HCT116 (cell line): ENCODE results near the gene CHN1. TPM values are rescaled to one million over a fixed set of nuclear protein-coding genes. Genes with fewer than 3 reads are reported as not detected.

Experiments
- ATAC-seq: fragments of 200-7000 bp; cut with Tn5 transposase; 2 replicates; pipeline ENCODE4 v1.9.1; 2020; ENCODE audit warnings: mild to moderate bottlenecking, moderate library complexity
- BruUV-seq: library from RNA; stranded (reverse); fragments of 400-500 nt; replicated peaks from 2 replicates; lab custom pipeline; 2021; lab: Mats Ljungman, UMichigan
- CTCF ChIA-PET: fragments of 300-600 bp; sonication (Branson Sonifier 250); formaldehyde crosslinking; loops from one replicate; lab custom pipeline; 2021; ENCODE audit warnings: antibody characterized with exemption; lab: Charles Lee
- POLR2A ChIA-PET: fragments of 300-600, 350-600 bp; sonication (Branson Sonifier 250); formaldehyde crosslinking; loops from one replicate; lab custom pipeline; 2021; ENCODE audit warnings: antibody characterized with exemption; lab: Charles Lee
- RAD21 ChIA-PET, 2 experiments: fragments of 300-600 bp; sonication (Branson Sonifier 250); formaldehyde crosslinking; loops; one replicate each; lab custom pipeline; 2023; ENCODE audit warnings: low total read pairs in 2 of 2; ENCODE audit not compliant: uncharacterized antibody in 2 of 2, unreplicated experiment in 2 of 2, low non-redundant PET in 1 of 2; lab: Charles Lee
- DNase-seq: peaks from one replicate; pipeline ENCODE4 v3.0.0-alpha.2; 2010; ENCODE audit warnings: low read depth, low spot score
- H2AFZ ChIP-seq: fragments of 200-600 bp; shearing (Covaris generic), sonication (generic); 2 replicates; pipeline ENCODE4 v1.6.1; 2017; ENCODE audit warnings: low read depth, mixed run types, mixed read lengths, antibody characterized with exemption, low read length; ENCODE audit not compliant: poor library complexity, severe bottlenecking
- H3K27ac ChIP-seq: 2 replicates; pipeline ENCODE4 v1.5.1; 2012; ENCODE audit warnings: low read depth, low read length
- H3K27me3 ChIP-seq: fragments of 200-600 bp; sonication (generic); 2 replicates; pipeline ENCODE4 v1.6.1; 2016; ENCODE audit warnings: mixed run types, low read length, mixed read lengths; ENCODE audit not compliant: insufficient read depth
- H3K36me3 ChIP-seq, 2 experiments: fragments of 200-500 bp in 1 of 2; fragments of 200-600 bp in 1 of 2; sonication (Bioruptor generic) in 1 of 2; sonication (generic) in 1 of 2; 2 replicates each; pipeline versions ENCODE4 v1.5.1 to v1.6.1; 2014 to 2016; ENCODE audit warnings: low read length in 2 of 2, inconsistent platforms in 1 of 2, mixed read lengths in 1 of 2, mixed run types in 1 of 2; ENCODE audit not compliant: insufficient read depth in 2 of 2, control insufficient read depth in 1 of 2
- H3K4me1 ChIP-seq, 2 experiments: fragments of 200-600 bp in 1 of 2; sonication (generic) in 1 of 2; 2 replicates each; pipeline versions ENCODE4 v1.5.1 to v1.6.1; 2012 to 2017; ENCODE audit warnings: low read length in 2 of 2, inconsistent platforms in 1 of 2, mild to moderate bottlenecking in 1 of 2, mixed read lengths in 1 of 2, mixed run types in 1 of 2, moderate library complexity in 1 of 2; ENCODE audit not compliant: insufficient read depth in 2 of 2, control insufficient read depth in 1 of 2
- H3K4me2 ChIP-seq: fragments of 200-600 bp; sonication (generic); 2 replicates; pipeline ENCODE4 v1.6.1; 2017; ENCODE audit warnings: mixed run types, low read length, mixed read lengths
- H3K4me3 ChIP-seq, 2 experiments: fragments of 200-600 bp in 1 of 2; sonication (generic) in 1 of 2; replicated peaks in 1 of 2; 2 replicates each; pipeline ENCODE4 v1.5.1; 2011 to 2016; ENCODE audit warnings: low read length in 2 of 2, control low read depth in 1 of 2, low read depth in 1 of 2, mild to moderate bottlenecking in 1 of 2, mixed read lengths in 1 of 2, mixed run types in 1 of 2
- H3K79me2 ChIP-seq: fragments of 200-600 bp; sonication (generic); 2 replicates; pipeline ENCODE4 v1.6.1; 2017; ENCODE audit warnings: mild to moderate bottlenecking, mixed run types, low read length, moderate library complexity, mixed read lengths; ENCODE audit not compliant: insufficient read depth
- H3K9ac ChIP-seq: fragments of 200-600 bp; sonication (generic); 2 replicates; pipeline ENCODE4 v1.6.1; 2016; ENCODE audit warnings: low read length, mixed read lengths
- H3K9me2 ChIP-seq: fragments of 200-600 bp; sonication (generic), shearing (Covaris generic); 2 replicates; pipeline ENCODE4 v1.6.1; 2017; ENCODE audit warnings: mixed run types, mild to moderate bottlenecking, moderate library complexity; ENCODE audit not compliant: insufficient read depth
- H3K9me3 ChIP-seq, 2 experiments: fragments of 200-500 bp in 1 of 2; fragments of 200-600 bp in 1 of 2; sonication (Bioruptor generic) in 1 of 2; sonication (generic) in 1 of 2; 2 replicates each; pipeline ENCODE4 v1.6.1; 2014 to 2017; ENCODE audit warnings: low read length in 2 of 2, mixed read lengths in 2 of 2, inconsistent platforms in 1 of 2, low read depth in 1 of 2, mild to moderate bottlenecking in 1 of 2, mixed run types in 1 of 2, moderate library complexity in 1 of 2; ENCODE audit not compliant: control insufficient read depth in 1 of 2, insufficient read depth in 1 of 2
- H4K20me1 ChIP-seq: fragments of 200-600 bp; sonication (generic), shearing (Covaris generic); 2 replicates; pipeline ENCODE4 v1.6.1; 2017; ENCODE audit warnings: mixed run types, mild to moderate bottlenecking, moderate library complexity; ENCODE audit not compliant: insufficient read depth
- CEBPB ChIP-seq: IDR thresholded peaks from 2 replicates; pipeline ENCODE4 v1.6.1; 2012; ENCODE audit warnings: low read depth
- CTCF ChIP-seq, 3 experiments: fragments of 200-600 bp in 1 of 3; sonication (generic) in 1 of 3; IDR thresholded peaks in 2 of 3; conservative IDR thresholded peaks in 1 of 3; 2 replicates each; pipeline ENCODE4 v1.5.1; 2012 to 2017; ENCODE audit warnings: low read depth in 2 of 3, low read length in 2 of 3, antibody characterized with exemption in 1 of 3, borderline replicate concordance in 1 of 3, control low read depth in 1 of 3, mild to moderate bottlenecking in 1 of 3, mixed read lengths in 1 of 3, mixed run types in 1 of 3, moderate library complexity in 1 of 3; ENCODE audit not compliant: insufficient read depth in 1 of 3
- EGR1 ChIP-seq: IDR thresholded peaks from 2 replicates; pipeline ENCODE4 v1.6.1; 2012; ENCODE audit warnings: low read depth
- ELF1 ChIP-seq: IDR thresholded peaks from 2 replicates; pipeline ENCODE4 v1.6.1; 2012; ENCODE audit warnings: low read depth, borderline replicate concordance
- EZH2 ChIP-seq: fragments of 200-600 bp; sonication (generic); IDR thresholded peaks from 2 replicates; pipeline ENCODE4 v1.6.1; 2017; ENCODE audit warnings: antibody characterized with exemption, mixed run types
- EZH2phosphoT487 ChIP-seq: fragments of 200-600 bp; IDR thresholded peaks from 2 replicates; pipeline ENCODE4 v1.6.1; 2018; ENCODE audit warnings: antibody characterized with exemption, borderline replicate concordance
- JUND ChIP-seq: IDR thresholded peaks from 2 replicates; pipeline ENCODE4 v1.6.1; 2012
- MAX ChIP-seq: IDR thresholded peaks from 2 replicates; pipeline ENCODE4 v1.6.1; 2012
- POLR2A ChIP-seq: IDR thresholded peaks from 2 replicates; pipeline ENCODE4 v1.7.0; 2011; ENCODE audit warnings: borderline replicate concordance; ENCODE audit not compliant: insufficient read depth, insufficient read length; ENCODE audit errors: extremely low read depth
- POLR2AphosphoS5 ChIP-seq: IDR thresholded peaks from 2 replicates; pipeline ENCODE4 v1.6.1; 2011; ENCODE audit warnings: mild to moderate bottlenecking, low read depth, low read length, moderate library complexity
- RAD21 ChIP-seq: IDR thresholded peaks from 2 replicates; pipeline ENCODE4 v1.6.1; 2012; ENCODE audit warnings: low read depth, mild to moderate bottlenecking
- REST ChIP-seq: IDR thresholded peaks from 2 replicates; pipeline ENCODE4 v1.6.1; 2012; ENCODE audit warnings: low read depth
- SIN3A ChIP-seq: IDR thresholded peaks from 2 replicates; pipeline ENCODE4 v1.6.1; 2012; ENCODE audit warnings: low read depth
- SP1 ChIP-seq: IDR thresholded peaks from 2 replicates; pipeline ENCODE4 v1.6.1; 2012; ENCODE audit warnings: low read depth
- SRF ChIP-seq: IDR thresholded peaks from 2 replicates; pipeline ENCODE4 v1.6.1; 2012; ENCODE audit warnings: low read depth
- TCF7L2 ChIP-seq: IDR thresholded peaks from 2 replicates; pipeline ENCODE4 v1.7.0; 2011; ENCODE audit warnings: borderline replicate concordance, inconsistent platforms; ENCODE audit not compliant: insufficient read depth, insufficient read length; ENCODE audit errors: extremely low read depth
- YY1 ChIP-seq: IDR thresholded peaks from 2 replicates; pipeline ENCODE4 v1.6.1; 2011; ENCODE audit warnings: low read length, low read depth, moderate library complexity, mild to moderate bottlenecking; ENCODE audit not compliant: insufficient replicate concordance; ENCODE audit errors: extremely low read depth
- ZFX ChIP-seq: fragments of 450-650 bp; IDR thresholded peaks from 2 replicates; pipeline ENCODE4 v1.6.1; 2017
- ZNF274 ChIP-seq: fragments of 200-500 bp; sonication (Bioruptor generic); IDR thresholded peaks from 2 replicates; pipeline ENCODE4 v1.6.1; 2014; ENCODE audit warnings: mild to moderate bottlenecking, low read depth, low read length, inconsistent platforms
- intact Hi-C: fragments of 100-400 bp; cut with micrococcal nuclease; formaldehyde crosslinking; loops from 2 replicates; pipeline ENCODE4 v1.10.0; 2022
- total RNA-seq: library from RNA; stranded (reverse); gene quantifications from one replicate; pipeline ENCODE4 v1.2.1, GENCODE V29; 2021; ENCODE audit not compliant: unreplicated experiment

The CHN1 gene
- total RNA-seq, 1 experiment from 2014 or later: 3.6 TPM

- Histone ChIP-seq H3K79me2 (no peaks in the 10 kb centered on the region), H3K4me3 (no peak overlapping the region), H3K9me2 (no peaks in the 10 kb centered on the region), H3K9ac (no peak overlapping the region), H3K36me3 (no peaks in the 10 kb centered on the region), H3K4me2 (no peak overlapping the region), H3K27me3 (no peaks in the 10 kb centered on the region), H3K4me1 (no peaks in the 10 kb centered on the region), H3K27ac (no peak overlapping the region), H3K9me3 (no peaks in the 10 kb centered on the region), H4K20me1 (no peaks in the 10 kb centered on the region), H2AFZ (no peak overlapping the region)
- no peak for TF ChIP-seq SRF
- TF ChIP-seq ZNF274: no peak
- TF ChIP-seq SIN3A: no peak
- TF ChIP-seq ELF1: no peak
- no peak for TF ChIP-seq REST
- TF ChIP-seq JUND: no peak
- no peak for TF ChIP-seq CEBPB
- no peak for TF ChIP-seq EZH2phosphoT487
- no peak for TF ChIP-seq TCF7L2
- TF ChIP-seq POLR2A: no peak
- TF ChIP-seq YY1: no peak
- no peak for TF ChIP-seq MAX
- TF ChIP-seq EZH2: no peak
- no peak for TF ChIP-seq RAD21
- no peak for TF ChIP-seq EGR1
- no peak for TF ChIP-seq CTCF (IDR thresholded peaks at IDR 0.05 in 2 of 3, conservative IDR thresholded peaks at IDR 0.05 in 1 of 3; ENCODE audit: borderline replicate concordance in 1 of 3, insufficient read depth in 1 of 3, low read depth in 2 of 3, low read length in 2 of 3)
- no peak for TF ChIP-seq SP1
- no peak for TF ChIP-seq POLR2AphosphoS5
- TF ChIP-seq ZFX: no peak
- ChIA-PET RAD21 (no interaction called here), CTCF (no interaction called here), POLR2A (no interaction called here)
- no TSS peak for BruUV-seq
- ATAC-seq (no peak), DNase-seq (no peak)
- intact Hi-C loops: no loop called here
Observed at GRCh38 chr2:174796319-174796771, 208.8 kb downstream of the CHN1 start.
